ENCODE results near the gene PCIF1.
"Not testable (repeated sequence)": the region's sequence is repeated elsewhere in the genome, so short reads cannot be mapped to it uniquely, and the experiment has no call there.

PCIF1 gene

GRCh38 chr20:45995495-45996097 is 61.1 kb downstream of the PCIF1 start:
- H3K4me3 Mint-ChIP-seq; H3K36me3 Mint-ChIP-seq (ENCODE audit: low read depth); H3K27me3 Mint-ChIP-seq; H3K27ac Mint-ChIP-seq; H3K9me3 Mint-ChIP-seq: not testable (repeated sequence)
- H3K4me1 Mint-ChIP-seq (ENCODE audit: low read depth) = peaks cover 44% of the 10 kb centered on the region

GRCh38 chr20:45997187-45997586 is 62.7 kb downstream of the PCIF1 start:
- Mint-ChIP-seq H3K36me3 (ENCODE audit: low read depth) (no peaks in the 10 kb centered on the region), H3K27ac (no peak overlapping the region), H3K27me3 (peaks cover 8% of the 10 kb centered on the region), H3K4me1 (ENCODE audit: low read depth) (peaks cover 57% of the 10 kb centered on the region), H3K9me3 (no peaks in the 10 kb centered on the region), H3K4me3 (no peak overlapping the region)

All from stimulated activated naive CD8-positive, alpha-beta T cell treated with anti-CD3 and anti-CD28 coated beads, Interleukin-15, Interleukin-2, amounts not matched to agents 100 ng/mL and 50 ng/mL, for 24 hours (primary cell).